Measurements from ENCODE around the gene CDH23. TPM values are rescaled to one million over a fixed set of nuclear protein-coding genes. Genes with fewer than 3 reads are reported as not detected.

CDH23 gene
- polyA plus RNA-seq, 2 of the 4 experiments (the other 2 are of a cell fraction) = 1.1 to 2.3 TPM

DNA sequence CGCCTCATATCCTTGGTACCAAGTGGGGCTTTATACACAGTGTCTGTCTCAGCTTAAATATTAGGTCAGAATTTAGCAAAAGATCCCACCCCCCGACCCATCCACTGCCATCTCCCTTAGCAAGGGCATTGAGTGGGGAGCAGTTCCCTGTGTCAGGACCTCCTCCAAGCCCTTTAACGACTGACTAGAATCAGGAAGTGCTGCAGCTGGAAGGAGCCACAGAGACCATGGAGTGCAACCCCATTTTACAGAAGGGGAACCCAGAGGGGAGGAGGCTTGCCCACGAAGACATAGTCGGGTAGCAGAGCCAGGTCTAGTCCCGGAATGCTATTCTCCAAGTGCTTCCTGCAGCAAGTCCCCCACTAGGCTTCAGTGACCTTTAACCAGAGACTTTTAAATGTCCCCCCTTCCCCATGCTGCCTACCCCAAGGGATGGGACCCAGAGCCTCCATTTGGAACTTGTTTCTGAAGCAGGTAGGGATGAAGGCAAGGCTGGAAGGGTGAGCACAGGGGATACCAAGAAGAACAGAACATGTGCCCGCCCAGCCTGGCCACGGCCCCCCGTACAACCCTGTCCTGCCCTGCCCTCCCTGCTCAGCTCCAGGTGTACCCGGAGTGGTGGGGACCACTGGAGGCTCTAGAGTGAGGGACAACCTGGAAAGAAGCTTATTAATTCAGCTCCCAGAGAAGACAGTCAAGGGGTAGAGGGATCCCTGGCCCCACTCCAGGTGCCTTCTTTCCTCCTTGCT is 281.5 kb downstream of the CDH23 start:
- DNase-seq (ENCODE audit: low read depth in 1 of 2, low spot score in 1 of 2) = no peak
- Histone ChIP-seq H3K4me1 (no peaks in the 10 kb centered on the region), H3K27ac (no peak overlapping the region), H3K4me3 (no peak overlapping the region), H3K9me3 (no peaks in the 10 kb centered on the region), H3K4me2 (no peak overlapping the region)
- POLR2A ChIA-PET = no interaction called here
- no peak for FAIRE-seq
- TF ChIP-seq ESRRA (IDR thresholded peaks at IDR 0.05; ENCODE audit: borderline replicate concordance, low read length) = no peak
- no peak for TF ChIP-seq ZC3H11A (IDR thresholded peaks at IDR 0.05)
- TF ChIP-seq NR3C1 (IDR thresholded peaks at IDR 0.05) = no peak
- no peak for TF ChIP-seq RFX5 (IDR thresholded peaks at IDR 0.05)
- no peak for TF ChIP-seq FOSL2 (IDR thresholded peaks at IDR 0.05)
- no peak for TF ChIP-seq FOSL2 (CRISPR knock-in tag; IDR thresholded peaks at IDR 0.05)
- TF ChIP-seq TP53 (CRISPR knock-in tag; IDR thresholded peaks at IDR 0.05) = no peak
- TF ChIP-seq MAZ (IDR thresholded peaks at IDR 0.05; ENCODE audit: borderline replicate concordance, low read depth, low read length) = no peak
- TF ChIP-seq CTCF (IDR thresholded peaks at IDR 0.05) = no peak
- TF ChIP-seq ZFP36 (IDR thresholded peaks at IDR 0.05; ENCODE audit: borderline replicate concordance, partially characterized antibody) = no peak
- ATAC-seq = no peak
- CTCF ChIA-PET = interaction anchor here (0.7 to 4.7 kb wide), 5 partner anchors 16 to 30 kb away, joined by 3 to 29 read pairs (median 3); no protein-coding TSS in a partner anchor
- WGBS (ENCODE audit: missing lambda C conversion rate) = 52% methylated on average over 10 of the region's 10 CpGs

DNA sequence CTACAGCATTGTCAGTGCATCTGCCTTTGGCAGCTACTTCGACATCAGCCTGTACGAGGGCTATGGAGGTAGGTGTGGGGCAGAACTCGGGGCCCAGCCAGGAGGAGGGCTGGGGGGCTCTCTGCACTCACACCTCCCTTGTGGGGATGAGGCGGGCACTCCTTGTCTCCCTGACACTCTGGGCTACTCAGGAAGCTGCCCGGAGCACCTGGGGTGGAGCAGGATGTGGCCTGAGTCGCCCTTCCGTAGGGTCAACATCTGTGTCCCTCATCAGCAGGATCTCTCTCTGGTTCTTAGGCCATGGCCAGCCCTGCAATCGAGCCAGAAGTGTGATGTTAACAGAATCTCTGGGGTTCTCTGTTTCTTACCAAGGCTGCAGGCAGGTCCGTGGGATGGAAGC is 282.7 kb downstream of the CDH23 start:
- POLR2A ChIA-PET = no interaction called here
- no peak for TF ChIP-seq RNF2 (IDR thresholded peaks at IDR 0.05; ENCODE audit: borderline replicate concordance, low read depth)
- no peak for TF ChIP-seq ZNF302 (CRISPR knock-in tag; IDR thresholded peaks at IDR 0.05)
- TF ChIP-seq, protein P1, sequence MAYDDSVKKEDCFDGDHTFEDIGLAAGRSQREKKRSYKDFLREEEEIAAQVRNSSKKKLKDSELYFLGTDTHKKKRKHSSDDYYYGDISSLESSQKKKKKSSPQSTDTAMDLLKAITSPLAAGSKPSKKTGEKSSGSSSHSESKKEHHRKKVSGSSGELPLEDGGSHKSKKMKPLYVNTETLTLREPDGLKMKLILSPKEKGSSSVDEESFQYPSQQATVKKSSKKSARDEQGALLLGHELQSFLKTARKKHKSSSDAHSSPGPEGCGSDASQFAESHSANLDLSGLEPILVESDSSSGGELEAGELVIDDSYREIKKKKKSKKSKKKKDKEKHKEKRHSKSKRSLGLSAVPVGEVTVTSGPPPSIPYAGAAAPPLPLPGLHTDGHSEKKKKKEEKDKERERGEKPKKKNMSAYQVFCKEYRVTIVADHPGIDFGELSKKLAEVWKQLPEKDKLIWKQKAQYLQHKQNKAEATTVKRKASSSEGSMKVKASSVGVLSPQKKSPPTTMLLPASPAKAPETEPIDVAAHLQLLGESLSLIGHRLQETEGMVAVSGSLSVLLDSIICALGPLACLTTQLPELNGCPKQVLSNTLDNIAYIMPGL (CRISPR knock-in tag; IDR thresholded peaks at IDR 0.05; ENCODE audit: borderline replicate concordance) = no peak
- no peak for TF ChIP-seq BHLHE40 (IDR thresholded peaks at IDR 0.05; ENCODE audit: low read depth, low read length)
- TF ChIP-seq ZC3H11A (IDR thresholded peaks at IDR 0.05) = no peak
- no peak for TF ChIP-seq ZSCAN20 (CRISPR knock-in tag; IDR thresholded peaks at IDR 0.05)
- no peak for TF ChIP-seq FOSL2 (IDR thresholded peaks at IDR 0.05)
- TF ChIP-seq FOSL2 (CRISPR knock-in tag; IDR thresholded peaks at IDR 0.05) = no peak
- no peak for TF ChIP-seq ELK1 (IDR thresholded peaks at IDR 0.05; ENCODE audit: low read depth, low read length)
- TF ChIP-seq RFX5 (IDR thresholded peaks at IDR 0.05) = no peak
- no peak for TF ChIP-seq POLR2A (IDR thresholded peaks at IDR 0.05; ENCODE audit: low read length)
- no peak for TF ChIP-seq MAFK (IDR thresholded peaks at IDR 0.05; ENCODE audit: partially characterized antibody)
- TF ChIP-seq RCOR1 (IDR thresholded peaks at IDR 0.05; ENCODE audit: low read depth, low read length) = no peak
- FAIRE-seq (no peak), DNase-seq (ENCODE audit: low read depth in 1 of 2, low spot score in 1 of 2) (no peak), ATAC-seq (no peak)
- Histone ChIP-seq H3K4me1 (no peaks in the 10 kb centered on the region), H3K4me3 (no peak overlapping the region), H3K27ac (no peak overlapping the region), H3K4me2 (no peak overlapping the region), H3K9me3 (no peaks in the 10 kb centered on the region)
- WGBS (ENCODE audit: missing lambda C conversion rate) = 66% methylated on average over 8 of the region's 9 CpGs
- CTCF ChIA-PET = interaction anchor here (0.6 to 4.7 kb wide), 4 partner anchors 17 to 125 kb away, joined by 3 to 29 read pairs (median 3); no protein-coding TSS in a partner anchor

All from A549 (cell line).